ENCODE data around the gene PTCD1. TPM values are rescaled to one million over a fixed set of nuclear protein-coding genes. Genes with fewer than 3 reads are reported as not detected.
A peak's percentile ranks its signal among the peaks of the same experiment; 100 is the strongest.

PTCD1 gene
- total and polyA plus RNA-seq, 9 of the 15 experiments (the other 6 are each of a cell fraction or from before 2014, with no cell fraction given), result 0.46 to 17.1 (median 6.2) TPM

GRCh38 chr7:99472561-99473314 lies 34.1 kb upstream of the PTCD1 start, which contains the start of gene ZNF789 (continued):
- TF ChIP-seq CHD7 (IDR thresholded peaks at IDR 0.05; ENCODE audit: low read depth, low read length) (no peak), GTF2E2 (tag; IDR thresholded peaks at IDR 0.05) (no peak; the same call in none of the 2 replicates), MTA3 (IDR thresholded peaks at IDR 0.05; ENCODE audit: borderline replicate concordance) (no peak; the same call in 1 of the 2 replicates), ARID2 (IDR thresholded peaks at IDR 0.05) (no peak), IRF1 (CRISPR knock-in tag; IDR thresholded peaks at IDR 0.05; ENCODE audit: borderline replicate concordance) (no peak), HNRNPLL (IDR thresholded peaks at IDR 0.05; ENCODE audit: low read depth, low read length, poor library complexity, severe bottlenecking) (peak; percentile 15), HMGXB4 (CRISPR knock-in tag; IDR thresholded peaks at IDR 0.05) (0 out of 2 replicates have a peak, but pooled peaks have one; percentile 79), TBP (optimal IDR thresholded peaks at IDR 0.05; ENCODE audit: low read depth, low read length) (peak; percentile 89), E2F1 (CRISPR knock-in tag; IDR thresholded peaks at IDR 0.05) (no peak; the same call in 1 of the 2 replicates), POLR2B (IDR thresholded peaks at IDR 0.05; ENCODE audit: low read depth, partially characterized antibody) (peak; percentile 81), ZNF75A (CRISPR knock-in tag; IDR thresholded peaks at IDR 0.05) (no peak), ZNF143 (CRISPR knock-in tag; IDR thresholded peaks at IDR 0.05) (no peak)
